GM18873 (cell line): ENCODE data around the gene PIK3C2G.
"Not testable (repeated sequence)": the region's sequence is repeated elsewhere in the genome, so short reads cannot be mapped to it uniquely, and the experiment has no call there.

Source experiments
- ATAC-seq: cut with Tn5 transposase; IDR thresholded peaks from one replicate; pipeline ENCODE4 v1.9.1; 2021; ENCODE audit warnings: mild to moderate bottlenecking, moderate library complexity, moderate number of reproducible peaks; ENCODE audit not compliant: unreplicated experiment, low FRiP score

PIK3C2G gene

DNA sequence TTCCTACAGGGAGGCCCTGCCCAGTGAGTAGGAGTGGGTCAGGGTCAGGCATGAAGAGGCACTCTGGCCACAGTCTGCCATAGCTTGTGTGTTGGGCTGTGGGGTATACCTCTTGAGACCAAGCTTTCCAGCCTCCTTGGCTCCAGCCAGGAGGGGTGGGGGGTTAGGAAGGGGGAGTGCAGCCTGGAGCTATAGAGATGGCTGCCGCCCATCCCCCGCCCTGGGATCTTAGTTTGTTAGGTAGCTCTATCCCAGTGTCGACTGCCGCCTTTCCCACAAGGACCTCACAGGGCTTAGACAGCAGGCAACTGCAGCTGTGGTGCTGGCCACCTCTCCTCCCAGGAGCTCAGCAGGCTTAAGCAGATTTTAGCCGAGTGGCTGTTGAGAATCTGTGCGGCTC is 260.1 kb downstream of the PIK3C2G start:
- no peak for ATAC-seq

DNA sequence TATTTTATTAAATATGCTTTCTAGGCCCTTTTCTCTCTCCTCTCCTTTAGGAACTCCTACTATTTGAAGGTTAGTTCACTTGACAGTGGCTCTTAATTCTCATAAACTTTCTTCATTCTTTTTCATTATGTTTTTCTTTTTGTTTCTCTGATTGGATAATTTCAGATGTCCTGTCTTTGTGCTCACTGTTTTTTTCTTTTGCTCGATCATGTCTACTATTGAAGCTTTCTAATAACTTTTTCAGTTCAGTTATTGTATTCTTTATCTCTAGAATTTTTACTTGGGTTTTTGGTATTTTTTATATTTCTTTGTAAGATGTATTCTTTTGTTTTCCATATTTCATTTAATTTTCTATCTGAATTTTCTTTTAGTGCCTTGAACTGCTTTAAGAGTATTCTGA is 261.5 kb downstream of the PIK3C2G start:
- ATAC-seq = no peak

- not testable (repeated sequence) for ATAC-seq
These were observed 281.2 kb downstream of the PIK3C2G start for GRCh38 chr12:18542497-18542896.

DNA sequence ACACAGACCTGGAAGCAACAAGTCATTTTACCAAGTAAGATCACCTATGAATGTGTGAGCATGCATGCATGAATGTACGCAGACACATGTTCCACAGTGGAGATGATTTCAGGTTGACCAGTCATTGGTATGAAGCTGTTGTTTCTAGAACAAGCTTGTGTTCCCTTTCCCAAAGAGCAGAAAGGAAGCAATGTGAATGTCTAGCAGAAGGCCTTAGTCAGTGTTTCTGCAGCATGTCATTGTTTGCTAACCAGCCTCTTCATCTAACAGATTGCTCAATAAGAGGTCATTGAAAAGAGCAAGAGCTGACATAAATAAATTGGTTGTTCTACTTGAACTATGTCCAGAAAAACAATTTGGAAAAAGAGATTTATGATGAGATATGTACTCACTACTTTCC is 285.1 kb downstream of the PIK3C2G start:
- no peak for ATAC-seq

GRCh38 chr12:18549598-18549997 is 288.3 kb downstream of the PIK3C2G start:
- ATAC-seq = no peak

GRCh38 chr12:18551106-18551505 is 289.8 kb downstream of the PIK3C2G start:
- no peak for ATAC-seq

- no peak for ATAC-seq
These were observed 290.4 kb downstream of the PIK3C2G start for GRCh38 chr12:18551701-18552100.

DNA sequence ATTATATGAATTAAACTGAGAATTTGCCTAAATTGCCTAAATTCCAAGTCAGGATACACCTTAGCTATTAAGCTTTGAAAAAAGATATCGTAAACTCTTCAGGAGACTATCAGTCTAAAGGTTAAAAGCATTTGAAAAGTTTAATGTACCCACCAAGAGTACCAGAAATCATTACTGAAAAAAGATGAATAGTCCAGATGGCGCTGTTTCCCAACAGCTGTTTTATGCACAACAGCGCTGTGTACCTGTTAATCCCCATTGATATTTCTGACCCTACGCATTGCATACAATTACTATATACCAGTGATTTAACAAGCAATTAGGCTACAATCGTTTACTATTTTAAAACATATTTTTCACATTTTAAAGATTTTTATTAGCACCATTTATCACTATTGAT is 291.5 kb downstream of the PIK3C2G start:
- no peak for ATAC-seq

GRCh38 chr12:18556161-18556560 is 294.8 kb downstream of the PIK3C2G start:
- ATAC-seq = no peak

GRCh38 chr12:18559242-18559641 is 297.9 kb downstream of the PIK3C2G start:
- ATAC-seq = no peak

DNA sequence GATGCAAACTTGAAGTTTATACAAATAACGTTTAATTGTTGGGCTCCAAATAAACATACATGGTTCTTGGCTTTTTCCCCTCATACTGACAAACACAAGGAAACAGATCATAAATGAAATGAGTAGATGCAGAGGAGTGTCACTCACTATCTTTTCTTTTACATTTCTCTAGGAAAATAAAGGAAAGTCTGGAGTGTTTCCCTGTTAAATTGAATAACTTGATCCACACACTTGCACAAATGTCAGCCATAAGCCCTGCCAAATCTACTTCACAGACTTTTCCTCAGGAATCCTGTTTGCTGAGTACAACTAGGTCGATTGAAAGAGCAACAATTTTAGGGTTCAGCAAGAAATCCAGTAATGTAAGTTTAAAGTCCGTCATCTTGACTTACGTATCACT is 301.2 kb downstream of the PIK3C2G start:
- no peak for ATAC-seq

DNA sequence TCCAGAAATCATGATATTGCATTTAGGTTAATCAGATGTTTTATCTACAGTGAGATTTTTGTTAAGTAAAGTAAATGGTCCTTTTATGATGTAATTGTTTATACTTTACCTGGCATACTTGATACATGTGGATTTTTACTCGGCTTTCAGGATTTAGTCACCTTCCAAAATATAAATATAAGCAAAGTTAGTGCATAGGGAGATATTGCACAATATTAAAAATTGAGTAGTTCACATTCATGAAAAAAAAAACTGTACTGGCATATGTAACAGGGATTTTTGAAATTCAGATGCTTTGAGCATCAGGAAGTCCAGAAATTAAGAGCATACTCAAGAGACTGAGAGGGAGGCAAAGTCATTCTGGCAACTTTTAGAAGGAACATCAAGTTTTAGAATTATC is 303.0 kb downstream of the PIK3C2G start:
- ATAC-seq = no peak

GRCh38 chr12:18567787-18568186 is 306.5 kb downstream of the PIK3C2G start:
- no peak for ATAC-seq

GRCh38 chr12:18570543-18570942 is 309.2 kb downstream of the PIK3C2G start:
- ATAC-seq = no peak

GRCh38 chr12:18576104-18576626 is 314.8 kb downstream of the PIK3C2G start:
- ATAC-seq = no peak

DNA sequence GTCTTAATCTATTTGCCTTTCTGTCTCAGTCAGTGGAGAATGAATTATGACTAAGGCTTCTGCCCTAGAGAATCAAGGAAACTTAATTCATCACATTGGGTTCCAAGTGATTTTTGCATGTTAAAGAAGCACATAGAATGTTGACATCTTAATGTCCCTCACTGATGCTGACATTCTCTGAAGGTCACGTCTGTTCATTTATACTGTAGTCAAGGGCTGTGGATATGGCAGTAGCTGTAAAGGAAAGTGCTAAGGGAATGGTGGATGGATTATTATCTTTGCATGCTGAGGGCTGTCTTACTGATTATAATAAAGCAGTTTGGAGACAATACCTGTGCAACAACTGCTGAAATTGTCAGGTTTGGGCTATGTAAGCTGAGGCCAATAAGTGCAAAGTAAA is 315.3 kb downstream of the PIK3C2G start:
- ATAC-seq = no peak

GRCh38 chr12:18578191-18578590 is 316.9 kb downstream of the PIK3C2G start:
- no peak for ATAC-seq

DNA sequence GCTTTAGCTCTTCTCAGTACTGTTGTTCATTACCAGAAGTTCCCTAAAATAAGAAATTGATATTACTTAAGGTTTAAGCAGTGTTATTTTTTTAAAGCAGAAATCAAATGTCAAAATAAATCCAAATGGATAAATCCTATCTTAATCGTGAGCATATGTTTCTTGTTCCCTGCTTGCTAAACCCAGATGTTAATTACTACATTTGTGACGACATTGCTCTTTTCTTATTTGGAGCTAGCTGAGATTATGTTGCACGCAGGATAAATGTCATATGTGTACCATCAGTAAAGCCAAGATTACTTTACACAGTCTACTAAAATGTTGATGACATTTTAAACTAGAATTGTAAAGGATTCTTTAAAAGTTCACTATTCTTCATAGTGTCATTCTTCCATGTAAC is 319.0 kb downstream of the PIK3C2G start:
- ATAC-seq = no peak

- ATAC-seq = no peak
These were observed 319.4 kb downstream of the PIK3C2G start for GRCh38 chr12:18580706-18581105.

GRCh38 chr12:18581232-18581962 is 320.1 kb downstream of the PIK3C2G start:
- no peak for ATAC-seq

DNA sequence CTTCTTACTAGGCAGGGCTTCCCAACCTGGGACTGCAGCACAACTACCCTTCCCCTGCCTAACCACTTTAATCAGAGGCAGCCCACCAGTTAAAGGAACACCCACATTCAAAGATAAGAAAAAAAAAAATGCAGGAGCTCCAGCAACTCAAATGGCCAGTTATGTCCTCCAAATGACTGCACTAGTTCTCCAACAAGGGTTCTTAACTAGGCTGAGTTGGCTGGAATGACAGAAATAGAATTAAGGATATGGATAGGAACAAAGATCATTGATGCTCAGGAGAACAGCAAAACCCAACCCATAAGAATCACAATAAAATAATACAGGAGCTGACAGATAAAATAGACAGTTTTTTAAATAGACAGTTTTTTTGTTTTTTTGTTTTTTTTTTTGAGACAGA is 322.3 kb downstream of the PIK3C2G start:
- ATAC-seq = no peak

GRCh38 chr12:18586581-18586980 is 325.3 kb downstream of the PIK3C2G start:
- no peak for ATAC-seq
